OCI-LY3 (cell line): ENCODE results near the gene CCNF.

Experiments
- H2AFZ ChIP-seq: fragments of 200-600, 300-600 bp; shearing (Covaris generic); 2 replicates; pipeline ENCODE4 v1.6.0; 2014; ENCODE audit warnings: antibody characterized with exemption, low read depth, low read length
- H3K27ac ChIP-seq: fragments of 200-600, 300-600 bp; sonication (generic); 2 replicates; pipeline ENCODE4 v1.5.1; 2014; ENCODE audit warnings: mild to moderate bottlenecking, low read length, moderate library complexity, mixed read lengths
- H3K27me3 ChIP-seq: fragments of 200-600, 300-600 bp; sonication (generic); 2 replicates; pipeline ENCODE4 v1.6.1; 2014; ENCODE audit warnings: low read depth, low read length, mixed read lengths
- H3K36me3 ChIP-seq: fragments of 200-600, 300-600 bp; sonication (generic); replicated peaks from 2 replicates; pipeline ENCODE3; 2014; ENCODE audit warnings: low read depth, low read length, mixed read lengths
- H3K4me1 ChIP-seq: fragments of 300-600, 200-600 bp; sonication (generic); 2 replicates; pipeline ENCODE4 v1.6.1; 2014; ENCODE audit warnings: low read length, mixed read lengths
- H3K4me2 ChIP-seq: fragments of 200-600, 300-600 bp; sonication (generic); 2 replicates; pipeline ENCODE4 v1.6.1; 2014; ENCODE audit warnings: low read length, mixed read lengths
- H3K4me3 ChIP-seq: fragments of 300-600, 200-600 bp; sonication (generic); 2 replicates; pipeline ENCODE4 v1.5.1; 2014; ENCODE audit warnings: antibody characterized with exemption, mild to moderate bottlenecking, low read length, moderate library complexity
- H3K79me2 ChIP-seq: fragments of 300-600, 200-600 bp; shearing (Covaris generic); 2 replicates; pipeline ENCODE4 v1.6.1; 2014; ENCODE audit warnings: mild to moderate bottlenecking, low read length, mixed read lengths
- H3K9ac ChIP-seq: fragments of 300-600, 200-600 bp; shearing (Covaris generic); 2 replicates; pipeline ENCODE4 v1.6.0; 2014; ENCODE audit warnings: mild to moderate bottlenecking, low read length, moderate library complexity
- H3K9me3 ChIP-seq: fragments of 200-600, 300-600 bp; shearing (Covaris generic); 2 replicates; pipeline ENCODE4 v1.6.1; 2014; ENCODE audit warnings: low read length, mixed read lengths; ENCODE audit not compliant: insufficient read depth
- H4K20me1 ChIP-seq: fragments of 200-600, 300-600 bp; sonication (generic); 2 replicates; pipeline ENCODE4 v1.6.1; 2016; ENCODE audit warnings: low read length, mixed read lengths; ENCODE audit not compliant: insufficient read depth
- CTCF ChIP-seq: fragments of 200-600, 300-600 bp; sonication (generic); IDR thresholded peaks from 2 replicates; pipeline ENCODE4 v1.5.1; 2014; ENCODE audit warnings: antibody characterized with exemption, low read length, low read depth
- EZH2phosphoT487 ChIP-seq: fragments of 200-600 bp; shearing (Covaris generic); IDR thresholded peaks from 2 replicates; pipeline ENCODE4 v1.6.1; 2018; ENCODE audit warnings: antibody characterized with exemption, mixed run types, low read depth

CCNF gene

GRCh38 chr16:2456551-2457153, 27.4 kb downstream of the CCNF start:
- Histone ChIP-seq H3K9me3 (no peaks in the 10 kb centered on the region), H3K79me2 (no peaks in the 10 kb centered on the region), H2AFZ (no peak overlapping the region), H3K36me3 (peaks cover 45% of the 10 kb centered on the region), H4K20me1 (0 out of 2 replicates have a peak, but pooled peaks cover 4% of the 10 kb centered on the region), H3K9ac (no peak overlapping the region), H3K27me3 (no peaks in the 10 kb centered on the region), H3K27ac (no peak overlapping the region), H3K4me2 (no peak overlapping the region), H3K4me1 (peaks cover 16% of the 10 kb centered on the region; the same call in 1 of the 2 replicates), H3K4me3 (no peak overlapping the region)
- TF ChIP-seq EZH2phosphoT487 (no peak), CTCF (no peak)

- H3K27ac ChIP-seq: no peak overlapping the region
Measured at GRCh38 chr16:2457267-2457666, 28.0 kb downstream of the CCNF start.

GRCh38 chr16:2457946-2458345, 28.7 kb downstream of the CCNF start:
- Histone ChIP-seq H3K27me3 (no peaks in the 10 kb centered on the region), H3K36me3 (peaks cover 32% of the 10 kb centered on the region), H3K79me2 (no peaks in the 10 kb centered on the region), H3K9me3 (no peaks in the 10 kb centered on the region), H3K27ac (no peak overlapping the region), H3K4me1 (peaks cover 16% of the 10 kb centered on the region; the same call in 1 of the 2 replicates), H4K20me1 (no peaks in the 10 kb centered on the region), H3K9ac (no peak overlapping the region), H3K4me2 (no peak overlapping the region), H2AFZ (no peak overlapping the region), H3K4me3 (no peak overlapping the region)
- TF ChIP-seq EZH2phosphoT487 (no peak), CTCF (no peak)

More at GRCh38 chr16:2457267-2457666, 28.0 kb downstream of the CCNF start:
- Histone ChIP-seq H4K20me1 (0 out of 2 replicates have a peak, but pooled peaks cover 4% of the 10 kb centered on the region), H3K4me3 (no peak overlapping the region), H3K4me2 (no peak overlapping the region), H3K27me3 (no peaks in the 10 kb centered on the region), H3K9ac (no peak overlapping the region), H3K9me3 (no peaks in the 10 kb centered on the region), H2AFZ (no peak overlapping the region), H3K36me3 (peaks cover 39% of the 10 kb centered on the region), H3K4me1 (peaks cover 16% of the 10 kb centered on the region; the same call in 1 of the 2 replicates), H3K79me2 (no peaks in the 10 kb centered on the region)
- no peak for TF ChIP-seq CTCF
- TF ChIP-seq EZH2phosphoT487: no peak

- no peaks in the 10 kb centered on the region for H3K9me3 ChIP-seq
- peak overlapping the region; percentile 76 for H3K4me3 ChIP-seq
- H3K27me3 ChIP-seq: no peaks in the 10 kb centered on the region
- H3K4me2 ChIP-seq: peak overlapping the region; percentile 82
- no peak overlapping the region for H3K27ac ChIP-seq
- peak overlapping the region; percentile 63 for H3K9ac ChIP-seq
- no peaks in the 10 kb centered on the region for H4K20me1 ChIP-seq
- H3K79me2 ChIP-seq: no peaks in the 10 kb centered on the region
- peaks cover 21% of the 10 kb centered on the region for H3K36me3 ChIP-seq
- TF ChIP-seq CTCF (no peak), EZH2phosphoT487 (no peak)
- H3K4me1 ChIP-seq: peaks cover 16% of the 10 kb centered on the region; the same call in 1 of the 2 replicates
- 0 out of 2 replicates have a peak overlapping the region, but pooled peaks have one; percentile 67 for H2AFZ ChIP-seq
Measured at GRCh38 chr16:2458887-2459646, 29.8 kb downstream of the CCNF start.
